Fibroblast of lung (primary cell): ENCODE measurements around the gene SLC22A7. TPM values are rescaled to one million over a fixed set of nuclear protein-coding genes. Genes with fewer than 3 reads are reported as not detected.

ENCODE experiments used
- DNase-seq, 2 donors: peaks; one replicate each; pipeline versions ENCODE4 v3.0.0 to v3.0.0-alpha.2; 2010; ENCODE audit warnings: low read depth in 2 of 2
- H2AFZ ChIP-seq: 2 replicates; pipeline ENCODE4 v1.5.1; 2012; ENCODE audit warnings: low read length, control low read depth, inconsistent platforms
- H3K27ac ChIP-seq: 2 replicates; pipeline ENCODE4 v1.5.1; 2011; ENCODE audit warnings: low read length, control low read depth; ENCODE audit not compliant: insufficient read depth
- H3K27me3 ChIP-seq: 2 replicates; pipeline ENCODE4 v1.5.1; 2011; ENCODE audit warnings: mild to moderate bottlenecking, low read length; ENCODE audit not compliant: control insufficient read depth, insufficient read depth
- H3K36me3 ChIP-seq: 2 replicates; pipeline ENCODE4 v1.5.1; 2011; ENCODE audit warnings: low read length; ENCODE audit not compliant: control insufficient read depth, insufficient read depth
- H3K4me1 ChIP-seq: 2 replicates; pipeline ENCODE4 v1.5.1; 2011; ENCODE audit warnings: low read length; ENCODE audit not compliant: control insufficient read depth, insufficient read depth; ENCODE audit errors: extremely low read depth
- H3K4me2 ChIP-seq: 2 replicates; pipeline ENCODE4 v1.5.1; 2011; ENCODE audit warnings: low read length, control low read depth; ENCODE audit not compliant: insufficient read depth; ENCODE audit errors: extremely low read depth
- H3K4me3 ChIP-seq, 4 experiments: fragments of 200-600 bp in 1 of 4; sonication (generic) in 1 of 4; replicated peaks in 1 of 4; 2 replicates each; pipeline ENCODE4 v1.5.1; 2011 to 2016; ENCODE audit warnings: low read length in 4 of 4, low read depth in 3 of 4, mild to moderate bottlenecking in 3 of 4, control low read depth in 2 of 4, inconsistent platforms in 1 of 4, mixed read lengths in 1 of 4; ENCODE audit not compliant: insufficient read depth in 1 of 4; ENCODE audit errors: control extremely low read depth in 1 of 4
- H3K79me2 ChIP-seq: 2 replicates; pipeline ENCODE4 v1.5.1; 2012; ENCODE audit warnings: mild to moderate bottlenecking, low read length, inconsistent platforms; ENCODE audit not compliant: control insufficient read depth, insufficient read depth
- H3K9ac ChIP-seq: 2 replicates; pipeline ENCODE4 v1.5.1; 2011; ENCODE audit warnings: mild to moderate bottlenecking, low read length, control low read depth; ENCODE audit not compliant: insufficient read depth
- H3K9me3 ChIP-seq: 2 replicates; pipeline ENCODE4 v1.5.1; 2012; ENCODE audit warnings: low read depth, low read length; ENCODE audit not compliant: control insufficient read depth, insufficient read depth
- H4K20me1 ChIP-seq: 2 replicates; pipeline ENCODE4 v1.5.1; 2011; ENCODE audit warnings: low read length; ENCODE audit not compliant: control insufficient read depth, insufficient read depth; ENCODE audit errors: extremely low read depth
- CTCF ChIP-seq, 2 donors: IDR thresholded peaks in 1 of 2; conservative IDR thresholded peaks in 1 of 2; 1 replicate in 1 of 2; 2 replicates in 1 of 2; pipeline ENCODE4 v1.5.1; 2011 to 2012; ENCODE audit warnings: low read length in 2 of 2, control low read depth in 1 of 2, inconsistent platforms in 1 of 2, low read depth in 1 of 2, mild to moderate bottlenecking in 1 of 2
- EZH2 ChIP-seq: IDR thresholded peaks from 2 replicates; pipeline ENCODE4 v1.5.1; 2012; ENCODE audit warnings: low read length, control low read depth, mild to moderate bottlenecking; ENCODE audit errors: missing control alignments
- polyA plus RNA-seq, 2 donors: library from polyadenylated mRNA; depleted of rRNA in 1 of 2; stranded (reverse) in 1 of 2; unstranded in 1 of 2; fragments of >200 nt; gene quantifications; 2 replicates each; pipeline ENCODE4 v1.2.1, GENCODE V29; 2011 to 2012; ENCODE audit warnings: missing spikeins in 1 of 2
- total RNA-seq: library from RNA; depleted of rRNA; stranded (reverse); fragments of >200 nt; gene quantifications from 2 replicates; pipeline ENCODE4 v1.2.1, GENCODE V29; 2014

Gene SLC22A7
- total and polyA plus RNA-seq, 2 donors (not counting 1 experiment from before 2014, with no cell fraction given) = not detected

GRCh38 chr6:43311666-43312065 lies 13.6 kb downstream of the SLC22A7 start:
- Histone ChIP-seq H3K9ac (no peak overlapping the region), H3K27ac (no peak overlapping the region), H3K36me3 (no peaks in the 10 kb centered on the region), H3K4me3 (no peak overlapping the region), H3K27me3 (peaks cover 22% of the 10 kb centered on the region), H3K79me2 (no peaks in the 10 kb centered on the region), H3K9me3 (no peaks in the 10 kb centered on the region), H3K4me2 (no peak overlapping the region), H3K4me1 (peaks cover 2% of the 10 kb centered on the region), H2AFZ (no peak overlapping the region), H4K20me1 (no peaks in the 10 kb centered on the region)
- no peak for DNase-seq
- TF ChIP-seq CTCF (conservative IDR thresholded peaks at IDR 0.05 in 1 of 2, IDR thresholded peaks at IDR 0.05 in 1 of 2; ENCODE audit: low read depth in 1 of 2, low read length in 2 of 2) (no peak), EZH2 (no peak)

- no peak overlapping the region for H3K4me2 ChIP-seq
- H3K27ac ChIP-seq = no peak overlapping the region
- H3K9me3 ChIP-seq = no peaks in the 10 kb centered on the region
- no peaks in the 10 kb centered on the region for H3K79me2 ChIP-seq
- peaks cover 2% of the 10 kb centered on the region for H3K4me1 ChIP-seq
- no peaks in the 10 kb centered on the region for H3K36me3 ChIP-seq
- no peaks in the 10 kb centered on the region for H4K20me1 ChIP-seq
- no peak overlapping the region for H3K9ac ChIP-seq
- H3K4me3 ChIP-seq = no peak overlapping the region
- H2AFZ ChIP-seq = no peak overlapping the region
- TF ChIP-seq EZH2 (no peak), CTCF (conservative IDR thresholded peaks at IDR 0.05 in 1 of 2, IDR thresholded peaks at IDR 0.05 in 1 of 2; ENCODE audit: low read depth in 1 of 2, low read length in 2 of 2) (no peak)
- H3K27me3 ChIP-seq = peaks cover 14% of the 10 kb centered on the region
- DNase-seq = no peak
Measured at GRCh38 chr6:43313813-43314212, 15.8 kb downstream of the SLC22A7 start.

- no peaks in the 10 kb centered on the region for H3K4me1 ChIP-seq
- H3K4me2 ChIP-seq = no peak overlapping the region
- H2AFZ ChIP-seq = no peak overlapping the region
- no peak overlapping the region for H3K9ac ChIP-seq
- H3K9me3 ChIP-seq = no peaks in the 10 kb centered on the region
- peaks cover 7% of the 10 kb centered on the region for H3K27me3 ChIP-seq
- H4K20me1 ChIP-seq = no peaks in the 10 kb centered on the region
- no peak overlapping the region for H3K27ac ChIP-seq
- no peaks in the 10 kb centered on the region for H3K79me2 ChIP-seq
- no peak overlapping the region for H3K4me3 ChIP-seq
- DNase-seq = no peak
- no peaks in the 10 kb centered on the region for H3K36me3 ChIP-seq
- TF ChIP-seq CTCF (conservative IDR thresholded peaks at IDR 0.05 in 1 of 2, IDR thresholded peaks at IDR 0.05 in 1 of 2; ENCODE audit: low read depth in 1 of 2, low read length in 2 of 2) = no peak
- no peak for TF ChIP-seq EZH2
Measured at GRCh38 chr6:43318011-43318410, 20.0 kb downstream of the SLC22A7 start.
